ENCODE data around the gene LMO3.
"Not testable (repeated sequence)": the region's sequence is repeated elsewhere in the genome, so short reads cannot be mapped to it uniquely, and the experiment has no call there.

The LMO3 gene

DNA sequence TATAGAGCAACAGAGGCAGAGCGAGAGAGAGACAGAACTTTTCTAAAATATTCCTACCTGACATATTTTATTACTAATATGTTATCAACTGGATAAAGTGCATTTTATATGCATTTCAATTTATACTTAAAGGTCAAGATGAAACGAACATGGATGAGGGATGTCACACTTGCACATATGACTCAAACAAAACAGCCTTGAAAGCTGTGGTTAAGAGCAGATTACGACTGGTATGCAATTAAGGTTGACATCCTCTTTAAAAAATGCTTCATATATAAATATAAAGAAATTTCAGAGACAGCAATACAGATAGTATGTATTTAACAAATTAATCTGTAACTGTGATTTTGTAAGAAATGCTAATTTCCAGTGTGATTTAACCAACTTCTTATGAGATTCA, 52.5 kb downstream of the LMO3 start:
- no peak for DNase-seq (ENCODE audit: extremely low spot score)
- TF ChIP-seq BHLHE40 (IDR thresholded peaks at IDR 0.05; ENCODE audit: borderline replicate concordance) (no peak), SP1 (IDR thresholded peaks at IDR 0.05) (no peak), LEF1 (IDR thresholded peaks at IDR 0.05; ENCODE audit: borderline replicate concordance) (no peak), ELF4 (IDR thresholded peaks at IDR 0.05) (no peak), TARDBP (IDR thresholded peaks at IDR 0.05) (no peak), ARNT (IDR thresholded peaks at IDR 0.05) (no peak), FOXK2 (IDR thresholded peaks at IDR 0.05) (no peak), FOXM1 (IDR thresholded peaks at IDR 0.05; ENCODE audit: borderline replicate concordance) (no peak), HDGF (IDR thresholded peaks at IDR 0.05; ENCODE audit: borderline replicate concordance) (no peak), ZNF384 (IDR thresholded peaks at IDR 0.05) (no peak)
- TF ChIP-seq, protein P1, sequence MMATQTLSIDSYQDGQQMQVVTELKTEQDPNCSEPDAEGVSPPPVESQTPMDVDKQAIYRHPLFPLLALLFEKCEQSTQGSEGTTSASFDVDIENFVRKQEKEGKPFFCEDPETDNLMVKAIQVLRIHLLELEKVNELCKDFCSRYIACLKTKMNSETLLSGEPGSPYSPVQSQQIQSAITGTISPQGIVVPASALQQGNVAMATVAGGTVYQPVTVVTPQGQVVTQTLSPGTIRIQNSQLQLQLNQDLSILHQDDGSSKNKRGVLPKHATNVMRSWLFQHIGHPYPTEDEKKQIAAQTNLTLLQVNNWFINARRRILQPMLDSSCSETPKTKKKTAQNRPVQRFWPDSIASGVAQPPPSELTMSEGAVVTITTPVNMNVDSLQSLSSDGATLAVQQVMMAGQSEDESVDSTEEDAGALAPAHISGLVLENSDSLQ (IDR thresholded peaks at IDR 0.05), result no peak
- ChIA-PET POLR2A (no interaction called here), CTCF (no interaction called here)

DNA sequence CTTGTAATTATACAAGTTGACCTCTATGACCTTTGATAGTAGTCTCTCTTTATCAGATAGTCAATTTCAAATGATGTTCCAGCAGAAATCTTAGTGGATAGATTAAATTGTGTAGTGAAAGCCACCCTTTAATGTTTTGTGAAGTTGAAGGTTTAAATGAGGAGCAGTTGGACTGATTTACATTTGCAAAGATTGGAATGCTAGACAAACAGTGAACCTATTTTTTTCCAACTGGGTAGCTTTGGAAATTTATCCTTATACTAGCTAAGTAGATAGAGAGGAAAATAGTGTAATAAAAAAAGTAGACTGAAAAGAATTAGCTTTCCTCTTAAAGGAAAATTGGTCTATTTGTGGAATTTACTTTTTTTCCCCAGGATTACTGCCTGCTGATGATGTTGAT, 53.7 kb downstream of the LMO3 start:
- ChIA-PET POLR2A (no interaction called here), CTCF (interaction anchor here (0.6 kb wide), 1 partner anchor 152 kb away, joined by 3 read pairs; no protein-coding TSS in a partner anchor)
- no peak for TF ChIP-seq FOXA1 (IDR thresholded peaks at IDR 0.05)
- no peak for TF ChIP-seq NFRKB (IDR thresholded peaks at IDR 0.05)
- no peak for TF ChIP-seq FOXK2 (IDR thresholded peaks at IDR 0.05)
- TF ChIP-seq TARDBP (IDR thresholded peaks at IDR 0.05), result no peak
- TF ChIP-seq SUZ12 (IDR thresholded peaks at IDR 0.05), result no peak
- no peak for TF ChIP-seq LEF1 (IDR thresholded peaks at IDR 0.05; ENCODE audit: borderline replicate concordance)
- no peak for TF ChIP-seq HDGF (IDR thresholded peaks at IDR 0.05; ENCODE audit: borderline replicate concordance)
- TF ChIP-seq CTBP1 (IDR thresholded peaks at IDR 0.05; ENCODE audit: borderline replicate concordance), result no peak
- no peak for TF ChIP-seq BHLHE40 (IDR thresholded peaks at IDR 0.05; ENCODE audit: borderline replicate concordance)
- TF ChIP-seq ZNF384 (IDR thresholded peaks at IDR 0.05), result no peak
- TF ChIP-seq, protein P1 (IDR thresholded peaks at IDR 0.05), result no peak
- TF ChIP-seq ELF4 (IDR thresholded peaks at IDR 0.05), result no peak
- TF ChIP-seq L3MBTL2 (conservative IDR thresholded peaks at IDR 0.05), result no peak
- no peak for TF ChIP-seq SP1 (IDR thresholded peaks at IDR 0.05)
- TF ChIP-seq FOXM1 (IDR thresholded peaks at IDR 0.05; ENCODE audit: borderline replicate concordance), result no peak
- TF ChIP-seq ARNT (IDR thresholded peaks at IDR 0.05), result no peak
- no peak for DNase-seq (ENCODE audit: extremely low spot score)

DNA sequence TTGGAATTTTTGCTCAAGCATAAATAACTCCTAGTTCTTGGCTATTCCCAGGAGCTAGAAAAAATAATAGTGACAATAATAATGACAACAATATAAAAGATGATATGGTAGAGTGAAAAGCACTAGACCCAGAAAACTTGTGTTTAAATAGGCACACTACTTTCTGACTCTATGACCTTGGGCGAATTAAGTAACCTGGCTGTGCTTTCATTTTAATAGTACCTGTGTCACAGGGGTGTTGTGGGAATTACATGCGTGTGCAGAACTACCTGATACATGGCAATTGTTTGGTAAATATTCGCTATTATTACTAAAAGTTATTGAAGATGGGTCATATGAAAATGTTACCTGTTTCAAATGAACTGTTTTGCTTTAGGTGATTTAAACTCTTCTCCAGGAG, 60.1 kb downstream of the LMO3 start:
- ChIA-PET CTCF (interaction anchor here (0.6 kb wide), 1 partner anchor 54 kb away, joined by 3 read pairs; no protein-coding TSS in a partner anchor), POLR2A (no interaction called here)
- TF ChIP-seq CTBP1 (IDR thresholded peaks at IDR 0.05; ENCODE audit: borderline replicate concordance), result no peak
- TF ChIP-seq SUZ12 (IDR thresholded peaks at IDR 0.05), result no peak
- TF ChIP-seq LEF1 (IDR thresholded peaks at IDR 0.05; ENCODE audit: borderline replicate concordance), result no peak
- no peak for TF ChIP-seq SP1 (IDR thresholded peaks at IDR 0.05)
- no peak for TF ChIP-seq L3MBTL2 (conservative IDR thresholded peaks at IDR 0.05)
- no peak for TF ChIP-seq BHLHE40 (IDR thresholded peaks at IDR 0.05; ENCODE audit: borderline replicate concordance)
- no peak for TF ChIP-seq NFRKB (IDR thresholded peaks at IDR 0.05)
- no peak for TF ChIP-seq ELF4 (IDR thresholded peaks at IDR 0.05)
- TF ChIP-seq FOXA1 (IDR thresholded peaks at IDR 0.05), result no peak
- no peak for TF ChIP-seq FOXK2 (IDR thresholded peaks at IDR 0.05)
- no peak for TF ChIP-seq ARNT (IDR thresholded peaks at IDR 0.05)
- no peak for TF ChIP-seq FOXM1 (IDR thresholded peaks at IDR 0.05; ENCODE audit: borderline replicate concordance)
- TF ChIP-seq, protein P1 (IDR thresholded peaks at IDR 0.05), result no peak
- no peak for TF ChIP-seq HDGF (IDR thresholded peaks at IDR 0.05; ENCODE audit: borderline replicate concordance)
- TF ChIP-seq TARDBP (IDR thresholded peaks at IDR 0.05), result no peak
- TF ChIP-seq ZNF384 (IDR thresholded peaks at IDR 0.05), result no peak
- no peak for DNase-seq (ENCODE audit: extremely low spot score)

DNA sequence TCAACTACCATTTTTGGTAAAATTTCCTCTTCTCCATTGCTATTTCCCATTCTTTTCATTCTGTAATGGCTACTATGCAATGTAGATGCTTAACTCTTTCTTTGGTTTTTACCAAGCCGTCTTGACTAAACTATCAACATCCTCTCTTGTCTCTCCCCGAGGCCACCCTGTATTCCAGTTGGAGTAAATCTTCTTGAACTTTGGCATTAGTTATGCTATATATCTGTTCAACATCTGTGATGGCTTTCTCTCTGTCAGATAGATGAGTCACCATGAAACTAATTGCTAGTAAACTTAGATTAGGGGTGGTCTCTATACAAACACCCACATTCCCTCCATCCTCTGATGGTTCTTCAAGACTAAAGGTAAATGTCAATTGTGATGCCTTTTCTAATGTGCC, 63.4 kb downstream of the LMO3 start:
- TF ChIP-seq ARNT (IDR thresholded peaks at IDR 0.05) (no peak), SP1 (IDR thresholded peaks at IDR 0.05) (no peak), CTBP1 (IDR thresholded peaks at IDR 0.05; ENCODE audit: borderline replicate concordance) (no peak), FOXK2 (IDR thresholded peaks at IDR 0.05) (no peak), FOXM1 (IDR thresholded peaks at IDR 0.05; ENCODE audit: borderline replicate concordance) (no peak), NFRKB (IDR thresholded peaks at IDR 0.05) (no peak), L3MBTL2 (conservative IDR thresholded peaks at IDR 0.05) (no peak), FOXA1 (IDR thresholded peaks at IDR 0.05) (no peak), HDGF (IDR thresholded peaks at IDR 0.05; ENCODE audit: borderline replicate concordance) (no peak), TARDBP (IDR thresholded peaks at IDR 0.05) (no peak), LEF1 (IDR thresholded peaks at IDR 0.05; ENCODE audit: borderline replicate concordance) (no peak), SUZ12 (IDR thresholded peaks at IDR 0.05) (no peak), ELF4 (IDR thresholded peaks at IDR 0.05) (no peak), ZNF384 (IDR thresholded peaks at IDR 0.05) (no peak)
- TF ChIP-seq, protein P1 (IDR thresholded peaks at IDR 0.05), result no peak
- no peak for DNase-seq (ENCODE audit: extremely low spot score)
- ChIA-PET CTCF (no interaction called here), POLR2A (no interaction called here)

DNA sequence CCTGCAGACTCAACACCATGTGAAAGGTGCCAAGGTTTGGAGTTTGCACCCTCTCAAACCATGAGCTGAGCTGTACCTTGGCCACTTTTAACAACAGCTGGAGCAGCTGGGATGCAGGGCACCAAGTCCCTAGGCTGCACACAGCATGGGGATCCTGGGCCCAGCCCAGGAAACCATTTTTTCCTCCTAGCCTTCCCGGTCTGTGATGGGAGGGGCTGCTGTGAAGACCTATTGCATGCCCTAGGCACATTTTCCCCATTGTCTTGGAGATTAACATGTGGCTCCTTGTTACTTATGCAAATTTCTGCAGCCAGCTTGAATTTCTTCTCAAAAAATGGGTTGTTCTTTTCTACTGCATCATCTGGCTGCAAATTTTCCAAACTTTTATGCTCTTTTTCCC, 68.3 kb downstream of the LMO3 start:
- CTCF ChIA-PET; POLR2A ChIA-PET; DNase-seq (ENCODE audit: extremely low spot score): not testable (repeated sequence)

DNA sequence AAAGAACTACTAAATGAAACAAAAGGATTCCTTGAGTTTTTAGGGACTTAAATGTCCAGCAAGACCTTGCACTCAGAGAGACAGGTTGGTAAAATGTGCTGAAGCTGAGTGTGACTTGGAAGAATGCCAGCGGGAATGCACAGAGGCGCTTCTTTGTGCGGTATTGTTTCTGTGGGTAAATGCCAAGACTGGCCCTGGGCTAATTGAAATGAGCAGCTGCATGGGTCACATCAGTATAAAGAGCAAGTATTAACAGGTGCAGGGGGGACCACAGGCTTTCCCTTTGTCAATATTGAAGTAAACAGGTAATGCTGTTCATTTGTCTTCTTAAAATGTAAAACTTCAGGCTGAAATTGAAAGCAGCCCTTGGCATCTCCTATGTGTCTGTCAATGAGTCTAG, 74.3 kb downstream of the LMO3 start:
- ChIA-PET CTCF (no interaction called here), POLR2A (no interaction called here)
- TF ChIP-seq FOXM1 (IDR thresholded peaks at IDR 0.05; ENCODE audit: borderline replicate concordance), result no peak
- TF ChIP-seq FOXA1 (IDR thresholded peaks at IDR 0.05), result no peak
- no peak for TF ChIP-seq ZNF384 (IDR thresholded peaks at IDR 0.05)
- no peak for TF ChIP-seq CTBP1 (IDR thresholded peaks at IDR 0.05; ENCODE audit: borderline replicate concordance)
- TF ChIP-seq ARNT (IDR thresholded peaks at IDR 0.05), result no peak
- TF ChIP-seq HDGF (IDR thresholded peaks at IDR 0.05; ENCODE audit: borderline replicate concordance), result no peak
- TF ChIP-seq, protein P1 (IDR thresholded peaks at IDR 0.05), result no peak
- DNase-seq (ENCODE audit: extremely low spot score), result no peak
